Measurements from ENCODE around the gene INKA1. TPM values are rescaled to one million over a fixed set of nuclear protein-coding genes. Genes with fewer than 3 reads are reported as not detected.
A peak's percentile ranks its signal among the peaks of the same experiment; 100 is the strongest.

Gene INKA1
- total RNA-seq, 2 experiments from 2014 or later, result 1.3 to 2.3 TPM

GRCh38 chr3:49791571-49791970, 11.5 kb upstream of the INKA1 start:
- ATAC-seq (ENCODE audit: low read depth), result no peak
- Mint-ChIP-seq H3K4me3 (no peak overlapping the region), H3K27me3 (peaks cover 8% of the 10 kb centered on the region), H3K4me1 (peaks cover 11% of the 10 kb centered on the region), H3K27ac (no peak overlapping the region), H3K9me3 (no peaks in the 10 kb centered on the region), H3K36me3 (no peaks in the 10 kb centered on the region)
- DNase-seq, result peak; percentile 4
- POLR2A ChIA-PET, result no interaction called here

DNA sequence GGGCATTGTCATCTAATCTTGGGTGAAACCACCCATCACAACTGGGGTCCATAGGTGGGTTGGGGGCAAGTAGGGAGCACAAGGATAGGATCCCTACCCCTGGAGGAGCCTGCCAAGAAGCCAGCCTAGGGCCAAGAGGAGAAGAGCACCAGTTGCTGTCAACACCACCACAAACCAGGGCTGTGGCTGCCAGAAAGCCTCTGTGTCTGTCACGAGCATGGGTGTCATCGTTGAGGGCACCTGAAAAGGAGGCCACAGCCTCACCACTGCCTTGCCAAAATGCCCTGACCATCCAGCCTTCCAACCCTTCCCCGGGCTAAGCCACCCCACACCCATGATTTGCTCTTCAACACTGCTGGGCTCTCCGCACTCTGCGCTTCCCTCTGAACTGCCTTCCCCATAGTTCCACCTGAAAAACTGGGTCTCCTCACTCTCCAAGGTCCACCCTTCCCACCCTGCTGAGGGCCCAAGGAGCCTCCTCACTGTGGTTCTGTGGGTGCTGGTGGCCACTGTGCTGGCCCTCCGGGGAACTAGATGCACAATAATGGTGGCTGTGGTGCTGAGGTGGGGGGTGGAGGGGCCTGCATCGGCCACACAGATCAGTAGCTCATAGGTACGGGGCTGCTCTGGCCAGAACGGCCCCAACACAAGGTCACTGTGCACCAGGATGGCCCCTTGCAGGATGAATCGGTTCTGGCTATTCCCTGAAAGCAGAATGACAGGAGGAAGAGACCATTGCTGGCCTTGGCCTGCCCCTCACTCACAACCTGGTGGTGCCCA, 10.5 kb upstream of the INKA1 start:
- Mint-ChIP-seq H3K4me1 (peaks cover 5% of the 10 kb centered on the region), H3K36me3 (no peaks in the 10 kb centered on the region), H3K4me3 (no peak overlapping the region), H3K27me3 (peaks cover 8% of the 10 kb centered on the region), H3K9me3 (no peaks in the 10 kb centered on the region), H3K27ac (no peak overlapping the region)
- DNase-seq, result no peak
- POLR2A ChIA-PET, result no interaction called here
- no peak for ATAC-seq (ENCODE audit: low read depth)

DNA sequence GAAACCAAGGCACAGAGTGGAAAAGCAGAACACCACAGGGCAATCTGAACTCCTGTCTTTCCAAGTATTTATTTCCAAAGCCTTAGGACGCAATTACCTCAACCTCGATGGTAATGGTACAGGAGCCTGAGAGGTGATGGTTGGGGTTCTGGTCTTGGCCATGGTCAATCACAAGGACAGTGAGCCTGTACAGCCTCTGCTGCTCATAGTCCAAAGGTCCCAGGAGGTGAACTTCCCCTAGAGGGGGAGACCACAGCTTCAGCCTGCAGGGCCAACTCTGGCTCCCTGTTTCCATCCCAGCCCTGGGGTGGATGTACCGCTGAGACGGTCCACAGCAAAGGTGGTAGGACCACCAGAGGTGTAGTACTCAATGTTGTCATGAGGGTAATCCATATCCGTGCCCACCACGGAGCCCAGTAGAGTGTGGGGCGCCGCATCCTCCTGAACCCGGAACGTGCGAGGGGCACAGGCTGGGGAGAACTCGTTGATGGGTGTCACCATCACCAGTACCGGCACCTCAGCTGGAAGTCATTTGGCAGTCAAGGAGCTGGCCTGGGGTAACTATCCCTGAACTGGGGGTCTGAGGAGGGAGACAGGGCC, 9.5 kb upstream of the INKA1 start:
- ATAC-seq (ENCODE audit: low read depth) (no peak), DNase-seq (peak; percentile 22)
- Mint-ChIP-seq H3K4me3 (no peak overlapping the region), H3K36me3 (no peaks in the 10 kb centered on the region), H3K9me3 (no peaks in the 10 kb centered on the region), H3K4me1 (peaks cover 4% of the 10 kb centered on the region), H3K27ac (no peak overlapping the region), H3K27me3 (peaks cover 8% of the 10 kb centered on the region)
- POLR2A ChIA-PET, result no interaction called here

GRCh38 chr3:49794431-49794830, 8.6 kb upstream of the INKA1 start:
- DNase-seq, result no peak
- Mint-ChIP-seq H3K27ac (no peak overlapping the region), H3K9me3 (no peaks in the 10 kb centered on the region), H3K36me3 (no peaks in the 10 kb centered on the region), H3K4me1 (peaks cover 4% of the 10 kb centered on the region), H3K27me3 (peaks cover 8% of the 10 kb centered on the region), H3K4me3 (no peak overlapping the region)
- POLR2A ChIA-PET, result no interaction called here
- no peak for ATAC-seq (ENCODE audit: low read depth)

- POLR2A ChIA-PET, result no interaction called here
- no peaks in the 10 kb centered on the region for H3K9me3 Mint-ChIP-seq
- no peak overlapping the region for H3K27ac Mint-ChIP-seq
- no peak overlapping the region for H3K4me3 Mint-ChIP-seq
- no peak for DNase-seq
- ATAC-seq (ENCODE audit: low read depth), result no peak
- no peaks in the 10 kb centered on the region for H3K36me3 Mint-ChIP-seq
- H3K4me1 Mint-ChIP-seq, result peaks cover 1% of the 10 kb centered on the region
- peaks cover 12% of the 10 kb centered on the region for H3K27me3 Mint-ChIP-seq
Observed at GRCh38 chr3:49794926-49795905, 7.8 kb upstream of the INKA1 start.

GRCh38 chr3:49799105-49799504, 4.0 kb upstream of the INKA1 start:
- POLR2A ChIA-PET, result no interaction called here
- H3K27me3 Mint-ChIP-seq, result peaks cover 29% of the 10 kb centered on the region
- DNase-seq (no peak), ATAC-seq (ENCODE audit: low read depth) (no peak)
- no peaks in the 10 kb centered on the region for H3K9me3 Mint-ChIP-seq
- no peak overlapping the region for H3K4me3 Mint-ChIP-seq
- H3K4me1 Mint-ChIP-seq, result peaks cover 11% of the 10 kb centered on the region
- H3K27ac Mint-ChIP-seq, result no peak overlapping the region
- no peaks in the 10 kb centered on the region for H3K36me3 Mint-ChIP-seq

- POLR2A ChIA-PET, result no interaction called here
- no peaks in the 10 kb centered on the region for H3K36me3 Mint-ChIP-seq
- DNase-seq, result no peak
- peaks cover 13% of the 10 kb centered on the region for H3K4me1 Mint-ChIP-seq
- peaks cover 29% of the 10 kb centered on the region for H3K27me3 Mint-ChIP-seq
- no peak within 1 kb of the TSS for H3K4me3 Mint-ChIP-seq
- ATAC-seq (ENCODE audit: low read depth), result no peak
- no peaks in the 10 kb centered on the region for H3K9me3 Mint-ChIP-seq
- H3K27ac Mint-ChIP-seq, result no peak within 1 kb of the TSS
Observed at GRCh38 chr3:49799761-49800160, 3.3 kb upstream of the INKA1 start, which contains the start of gene CDHR4. Gene CDHR4 (minus strand): TSS chr3:49799873. CDS start chr3:49799812, 61 bp downstream.

DNA sequence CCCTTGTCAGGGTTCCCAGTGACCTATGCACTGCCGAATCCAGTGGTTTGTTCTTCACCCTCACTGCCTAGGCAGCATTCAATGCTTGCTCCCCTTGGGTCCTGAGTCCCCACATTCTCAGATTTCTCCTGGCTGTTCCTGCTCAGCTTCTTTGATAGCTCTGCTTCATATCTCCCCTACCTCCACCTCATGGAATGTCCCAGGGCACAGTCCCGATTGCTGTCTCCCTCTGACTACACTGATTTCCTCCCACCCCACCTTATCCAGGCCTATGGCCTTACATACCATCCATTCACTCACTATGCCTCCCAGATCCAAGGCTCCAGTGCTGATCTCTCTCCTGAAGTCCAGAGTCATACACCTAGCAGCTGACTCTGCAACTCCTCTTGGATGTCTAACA, 1.9 kb upstream of the INKA1 start:
- Mint-ChIP-seq H3K27ac (no peak overlapping the region), H3K36me3 (peaks cover 3% of the 10 kb centered on the region), H3K4me3 (no peak overlapping the region), H3K27me3 (peaks cover 29% of the 10 kb centered on the region), H3K4me1 (peaks cover 25% of the 10 kb centered on the region), H3K9me3 (no peaks in the 10 kb centered on the region)
- POLR2A ChIA-PET, result interaction anchor here (5.4 to 6.5 kb wide), 2 partner anchors 13 to 37 kb away, joined by 65 to 72 read pairs; partner anchors contain the start of gene UBA7
- DNase-seq (no peak), ATAC-seq (ENCODE audit: low read depth) (no peak)

DNA sequence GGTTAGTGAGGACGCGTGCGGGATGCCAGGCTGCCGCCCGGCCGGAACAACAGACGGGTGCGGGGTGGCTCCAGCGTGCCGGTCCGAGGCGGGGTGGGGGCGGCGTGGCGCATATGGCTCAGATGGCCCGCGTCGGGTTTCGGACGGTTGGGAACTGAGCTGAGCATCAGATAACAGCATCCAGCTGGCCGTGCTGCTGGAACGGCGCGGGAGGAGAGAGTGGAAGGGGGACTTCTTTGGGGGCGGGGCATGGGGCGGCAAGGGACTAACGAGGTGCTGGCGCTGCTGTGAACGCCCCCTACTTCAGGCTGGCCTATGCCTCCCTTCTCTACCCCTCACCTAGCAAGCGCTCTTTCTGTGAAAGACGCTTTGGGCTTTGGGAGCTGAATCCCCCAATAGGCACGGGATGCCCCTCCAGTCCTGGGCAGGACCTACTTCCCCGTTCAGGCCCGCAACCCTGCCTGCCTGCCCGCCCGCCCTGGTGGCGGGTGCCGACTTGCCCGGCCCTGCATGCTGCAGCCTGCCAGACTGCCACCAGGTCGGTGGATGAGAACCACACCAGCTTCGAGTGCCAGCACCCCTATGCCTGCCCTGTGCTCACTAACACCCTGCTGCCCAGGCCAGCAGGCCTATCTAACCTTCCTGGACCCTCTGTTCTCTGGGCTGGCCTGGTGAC, 542 bp downstream of the INKA1 start:
- POLR2A ChIA-PET, result interaction anchor here (0.6 to 6.5 kb wide), 18 partner anchors 8 to 536 kb away, joined by 3 to 72 read pairs (median 6); partner anchors contain the start of genes AMIGO3, GMPPB, IP6K1 and MON1A
- Mint-ChIP-seq H3K9me3 (no peaks in the 10 kb centered on the region), H3K27ac (no peak overlapping the region), H3K4me1 (peaks cover 49% of the 10 kb centered on the region), H3K36me3 (peaks cover 6% of the 10 kb centered on the region), H3K4me3 (peak overlapping the region; percentile 88), H3K27me3 (peaks cover 24% of the 10 kb centered on the region)
- peak; percentile 8 for ATAC-seq (ENCODE audit: low read depth)
- peak; percentile 66 for DNase-seq

- H3K9me3 Mint-ChIP-seq, result no peaks in the 10 kb centered on the region
- H3K4me1 Mint-ChIP-seq, result peaks cover 50% of the 10 kb centered on the region
- H3K4me3 Mint-ChIP-seq, result peak overlapping the region; percentile 88
- H3K36me3 Mint-ChIP-seq, result peaks cover 6% of the 10 kb centered on the region
- H3K27ac Mint-ChIP-seq, result peak overlapping the region; percentile 87
- peaks cover 24% of the 10 kb centered on the region for H3K27me3 Mint-ChIP-seq
- POLR2A ChIA-PET, result interaction anchor here (0.6 to 6.5 kb wide), 11 partner anchors 10 to 535 kb away, joined by 3 to 72 read pairs (median 7); partner anchors contain the start of genes MON1A, TRAIP and UBA7
- no peak for DNase-seq
- no peak for ATAC-seq (ENCODE audit: low read depth)
Observed at GRCh38 chr3:49804141-49805041, 1.3 kb downstream of the INKA1 start.

- peak overlapping the region; percentile 87 for H3K27ac Mint-ChIP-seq
- no peaks in the 10 kb centered on the region for H3K9me3 Mint-ChIP-seq
- DNase-seq, result no peak
- H3K4me3 Mint-ChIP-seq, result peak overlapping the region; percentile 48
- peaks cover 13% of the 10 kb centered on the region for H3K36me3 Mint-ChIP-seq
- POLR2A ChIA-PET, result interaction anchor here (0.7 to 6.5 kb wide), 5 partner anchors 9 to 799 kb away, joined by 3 to 72 read pairs (median 3); partner anchors contain the start of gene UBA7
- no peak for ATAC-seq (ENCODE audit: low read depth)
- H3K4me1 Mint-ChIP-seq, result peaks cover 55% of the 10 kb centered on the region
- peaks cover 19% of the 10 kb centered on the region for H3K27me3 Mint-ChIP-seq
Observed at GRCh38 chr3:49805367-49805782, 2.3 kb downstream of the INKA1 start.

Data from activated naive CD8-positive, alpha-beta T cell treated with anti-CD3 and anti-CD28 coated beads, Interleukin-2, amount 10 ng/mL, durations not matched to agents 7 days and 5 days (primary cell).